DMS 273 (cell line): Measurements from ENCODE around the gene TMEM165.
A peak's percentile ranks its signal among the peaks of the same experiment; 100 is the strongest.

Experiments used
- DNase-seq: peaks from one replicate; lab custom pipeline; 2025; ENCODE audit not compliant: unreplicated experiment; lab: John Stamatoyannopoulos, UW

TMEM165 gene

DNA sequence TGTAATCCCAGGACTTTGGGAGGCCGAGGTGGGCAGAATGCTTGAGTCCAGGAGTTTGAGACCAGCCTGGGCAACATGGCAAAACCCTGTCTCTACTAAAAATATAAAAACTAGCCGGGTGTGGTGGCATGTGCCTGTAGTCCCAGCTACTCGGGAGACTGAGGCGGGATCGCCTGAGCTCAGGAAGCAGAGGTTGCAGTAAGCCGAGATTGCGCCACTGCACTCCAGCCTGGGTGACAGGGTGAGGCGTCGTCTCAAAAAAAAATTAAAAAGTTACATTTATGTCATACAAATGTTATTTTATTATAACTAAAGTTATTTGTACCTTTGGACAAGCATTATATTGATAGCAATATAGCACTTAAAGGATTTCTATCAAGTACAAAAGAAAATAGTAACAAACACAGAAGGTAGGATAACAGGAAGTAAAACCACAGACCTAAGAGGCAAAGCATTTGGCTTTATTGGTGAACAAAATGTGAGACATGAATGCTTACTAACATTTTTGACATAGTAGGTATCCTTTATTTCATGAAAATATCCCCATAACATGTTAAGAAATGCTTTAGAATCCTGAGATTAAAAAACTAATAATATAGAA, 51.5 kb downstream of the TMEM165 start:
- DNase-seq = no peak

DNA sequence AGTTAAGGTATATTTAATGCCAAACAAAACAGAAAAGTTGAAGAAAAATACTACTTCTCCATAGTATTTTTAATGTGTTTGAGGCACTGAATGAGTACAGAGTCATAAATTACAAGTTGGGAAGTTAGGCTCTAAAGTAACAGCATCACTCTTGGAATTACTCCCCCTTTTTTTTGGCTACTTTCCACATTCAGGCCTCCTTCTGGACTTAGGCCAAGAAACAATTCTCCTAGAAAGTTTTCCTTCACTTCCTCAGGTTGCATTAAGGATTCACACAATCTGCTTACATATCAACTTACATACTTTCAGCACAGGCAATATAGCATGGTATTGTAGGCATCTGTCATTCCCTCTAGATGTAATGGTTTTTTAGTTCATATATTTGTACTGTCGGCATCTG, 52.1 kb downstream of the TMEM165 start:
- peak; percentile 69 for DNase-seq

DNA sequence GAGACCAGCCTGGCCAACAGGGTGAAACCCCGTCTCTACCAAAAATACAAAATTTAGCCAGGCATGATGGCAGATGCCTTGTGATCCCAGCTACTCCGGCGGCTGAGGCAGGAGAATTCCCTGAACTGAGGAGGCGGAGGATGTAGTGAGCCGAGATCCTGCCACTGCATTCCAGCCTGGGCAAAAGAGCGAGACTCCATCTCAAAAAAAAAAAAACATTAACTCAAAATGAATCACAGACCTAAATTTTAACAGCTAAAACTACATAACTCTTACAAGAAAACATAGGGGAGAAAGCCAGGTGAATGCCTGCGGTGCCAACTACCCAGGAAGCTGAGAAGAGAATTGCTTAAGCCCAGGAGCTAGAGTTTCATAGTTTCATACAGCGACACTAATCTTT, 54.8 kb downstream of the TMEM165 start:
- no peak for DNase-seq

DNA sequence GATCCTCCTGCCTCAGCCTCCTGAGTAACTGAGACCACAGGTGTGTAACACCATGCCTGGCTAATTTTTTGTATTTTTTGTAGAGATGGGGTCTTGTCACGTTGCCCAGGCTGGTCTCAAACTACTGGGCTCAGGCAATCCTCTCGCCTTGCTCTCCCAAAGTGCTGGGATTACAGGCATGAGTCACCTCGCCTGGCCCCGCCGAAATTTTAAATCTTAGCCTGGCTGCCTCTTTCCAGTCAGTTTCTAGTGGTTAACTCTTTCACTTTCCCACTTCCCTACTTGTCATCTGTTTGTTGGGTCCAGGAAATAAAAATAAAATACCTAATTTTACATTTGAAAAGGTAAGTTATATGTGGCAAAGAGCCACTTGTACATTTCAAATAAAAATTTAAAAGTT, 62.4 kb downstream of the TMEM165 start:
- no peak for DNase-seq

DNA sequence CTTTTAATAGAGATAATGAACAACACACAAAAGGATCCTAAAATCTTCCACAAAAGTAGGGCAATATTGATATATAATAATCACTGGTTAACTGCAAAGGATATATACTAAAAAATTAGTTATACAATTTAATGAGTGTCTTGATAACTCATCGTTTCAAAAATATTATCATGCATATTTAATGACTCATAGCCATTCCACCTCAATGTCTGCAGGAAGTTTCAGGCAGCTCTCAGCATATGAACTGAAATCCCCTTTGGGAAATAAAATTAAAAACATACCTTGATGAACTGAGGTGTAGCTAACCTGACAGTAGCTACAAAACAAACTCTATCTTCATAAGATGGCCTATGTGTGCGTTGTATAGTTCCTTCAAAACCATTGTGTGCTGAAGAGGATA, 62.9 kb downstream of the TMEM165 start:
- DNase-seq = no peak

DNA sequence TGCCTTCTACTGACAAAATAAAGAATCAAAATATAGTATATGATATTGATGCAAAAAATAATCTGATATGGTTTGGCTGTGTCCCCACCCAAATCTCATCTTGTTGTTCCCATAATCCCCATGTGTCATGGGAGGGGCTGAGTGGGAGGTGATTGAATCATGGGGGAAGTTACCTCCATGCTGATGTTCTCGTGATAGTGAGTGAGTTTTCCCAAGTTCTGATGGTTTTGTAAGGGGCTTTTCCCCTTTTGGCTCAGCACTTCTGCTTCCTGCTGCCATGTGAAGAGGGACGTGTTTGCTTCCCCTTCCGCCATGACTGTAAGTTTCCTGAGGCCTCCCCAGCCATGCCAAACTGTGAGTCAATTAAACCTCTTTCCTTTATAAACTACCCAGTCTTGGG, 70.2 kb downstream of the TMEM165 start:
- DNase-seq = no peak

DNA sequence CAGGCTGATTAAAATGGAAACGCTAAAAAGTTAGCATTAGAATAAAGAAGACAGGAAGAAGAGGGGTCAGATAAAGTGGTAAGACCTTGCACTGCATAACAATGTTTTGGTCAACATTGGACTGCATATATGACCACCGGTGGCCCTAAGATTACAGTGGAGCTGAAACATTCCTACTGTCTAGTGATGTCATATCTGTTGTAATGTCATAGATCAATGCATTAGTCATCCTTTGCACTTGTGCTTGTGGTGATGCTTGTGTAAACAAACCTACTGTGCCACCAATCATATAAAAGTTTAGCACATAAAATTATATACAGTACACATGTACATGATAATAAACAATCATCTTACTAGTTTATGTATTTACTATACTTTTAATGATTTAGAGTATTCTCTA, 73.0 kb downstream of the TMEM165 start:
- DNase-seq = no peak

DNA sequence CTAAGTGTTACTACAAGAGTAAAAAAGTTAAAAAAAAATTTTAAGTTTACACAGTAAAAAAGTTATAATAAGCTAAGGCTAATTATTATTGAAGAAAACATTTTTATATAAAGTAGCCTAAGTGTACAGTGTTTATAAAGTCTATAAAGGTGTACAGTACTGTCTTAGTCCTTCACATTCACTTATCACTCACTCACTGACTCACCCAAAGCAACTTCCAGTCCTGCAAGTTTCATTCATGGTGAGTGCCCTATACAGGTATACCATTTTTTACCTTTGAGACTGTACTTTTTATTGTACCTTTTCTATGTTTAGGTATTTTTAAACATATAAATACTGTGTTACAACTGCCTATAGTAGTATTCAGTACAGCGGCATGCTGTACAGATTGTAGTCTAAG, 74.2 kb downstream of the TMEM165 start:
- DNase-seq = no peak
